Measurements from ENCODE around the gene BNIP5. TPM values are rescaled to one million over a fixed set of nuclear protein-coding genes. Genes with fewer than 3 reads are reported as not detected.
A peak's percentile ranks its signal among the peaks of the same experiment; 100 is the strongest.

BNIP5 gene
- total RNA-seq, 2 experiments from 2014 or later: not detected

- CTCF ChIA-PET: interaction anchor here (1.4 to 9.1 kb wide), 15 partner anchors 9 to 339 kb away, joined by 3 to 91 read pairs (median 6); partner anchors contain the start of genes BNIP5 and MAPK14
- DNase-seq (no peak), ATAC-seq (no peak)
- Mint-ChIP-seq H3K27me3 (peaks cover 8% of the 10 kb centered on the region), H3K4me1 (peaks cover 35% of the 10 kb centered on the region), H3K36me3 (peaks cover 3% of the 10 kb centered on the region), H3K9me3 (ENCODE audit: low read depth) (no peaks in the 10 kb centered on the region), H3K4me3 (no peak overlapping the region), H3K27ac (no peak overlapping the region)
Observed at GRCh38 chr6:36361071-36361470, 24.4 kb upstream of the BNIP5 start.

GRCh38 chr6:36360241-36361054, 23.8 kb upstream of the BNIP5 start:
- H3K4me1 Mint-ChIP-seq: peaks cover 37% of the 10 kb centered on the region
- no peaks in the 10 kb centered on the region for H3K9me3 Mint-ChIP-seq (ENCODE audit: low read depth)
- peak; percentile 82 for DNase-seq
- H3K27ac Mint-ChIP-seq: no peak overlapping the region
- CTCF ChIA-PET: interaction anchor here (0.7 to 9.1 kb wide), 17 partner anchors 8 to 338 kb away, joined by 3 to 91 read pairs (median 6); partner anchors contain the start of genes BNIP5 and MAPK14
- ATAC-seq: peak; percentile 87
- H3K27me3 Mint-ChIP-seq: peaks cover 12% of the 10 kb centered on the region
- H3K4me3 Mint-ChIP-seq: no peak overlapping the region
- peaks cover 3% of the 10 kb centered on the region for H3K36me3 Mint-ChIP-seq

DNA sequence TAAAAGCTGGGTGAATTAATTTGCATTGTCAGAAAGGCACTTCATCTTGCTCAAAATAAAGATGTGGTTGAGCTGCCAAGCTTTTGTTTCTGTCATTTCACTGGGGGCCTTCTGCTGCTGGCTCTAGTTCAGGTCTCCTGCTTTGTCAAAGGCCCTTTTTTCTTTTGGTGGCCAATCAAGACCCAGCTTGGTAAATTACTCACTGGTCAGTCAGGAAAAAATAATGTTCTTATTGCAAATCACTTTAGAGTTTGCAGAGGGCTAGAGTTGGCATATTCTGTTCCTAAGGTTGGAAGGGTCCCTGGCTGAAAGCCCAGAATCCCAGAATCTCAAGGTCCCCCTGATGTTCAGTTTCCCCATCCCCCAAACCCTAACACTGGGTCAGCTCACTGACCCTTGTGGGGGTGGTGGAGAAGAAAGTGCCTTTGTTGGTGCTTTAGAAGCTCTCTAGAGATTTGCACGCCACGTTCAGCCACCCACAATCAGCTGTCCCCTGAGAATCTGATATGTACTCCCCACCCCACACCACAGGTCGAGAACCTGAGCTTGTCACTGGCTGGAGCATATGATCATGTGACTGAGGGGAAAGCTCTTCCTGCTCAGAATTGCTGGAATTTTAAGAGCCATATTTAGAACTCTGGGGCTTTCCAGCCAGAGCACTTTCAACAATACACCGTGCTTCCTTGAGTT, 21.7 kb upstream of the BNIP5 start:
- Mint-ChIP-seq H3K9me3 (ENCODE audit: low read depth) (peaks cover 2% of the 10 kb centered on the region), H3K27me3 (peaks cover 17% of the 10 kb centered on the region), H3K4me1 (peaks cover 27% of the 10 kb centered on the region), H3K27ac (no peak overlapping the region), H3K4me3 (no peak overlapping the region), H3K36me3 (peaks cover 8% of the 10 kb centered on the region)
- ATAC-seq (no peak), DNase-seq (no peak)
- CTCF ChIA-PET: interaction anchor here (1.0 to 9.1 kb wide), 9 partner anchors 11 to 331 kb away, joined by 3 to 91 read pairs (median 4); partner anchors contain the start of genes BNIP5 and MAPK14

GRCh38 chr6:36357872-36358225, 21.2 kb upstream of the BNIP5 start:
- DNase-seq (no peak), ATAC-seq (peak; percentile 28)
- H3K9me3 Mint-ChIP-seq (ENCODE audit: low read depth): peaks cover 5% of the 10 kb centered on the region
- no peak overlapping the region for H3K27ac Mint-ChIP-seq
- peaks cover 6% of the 10 kb centered on the region for H3K36me3 Mint-ChIP-seq
- peaks cover 27% of the 10 kb centered on the region for H3K4me1 Mint-ChIP-seq
- CTCF ChIA-PET: interaction anchor here (1.1 to 9.1 kb wide), 6 partner anchors 11 to 330 kb away, joined by 3 to 91 read pairs (median 27); partner anchors contain the start of genes BNIP5 and MAPK14
- peaks cover 22% of the 10 kb centered on the region for H3K27me3 Mint-ChIP-seq
- no peak overlapping the region for H3K4me3 Mint-ChIP-seq

DNA sequence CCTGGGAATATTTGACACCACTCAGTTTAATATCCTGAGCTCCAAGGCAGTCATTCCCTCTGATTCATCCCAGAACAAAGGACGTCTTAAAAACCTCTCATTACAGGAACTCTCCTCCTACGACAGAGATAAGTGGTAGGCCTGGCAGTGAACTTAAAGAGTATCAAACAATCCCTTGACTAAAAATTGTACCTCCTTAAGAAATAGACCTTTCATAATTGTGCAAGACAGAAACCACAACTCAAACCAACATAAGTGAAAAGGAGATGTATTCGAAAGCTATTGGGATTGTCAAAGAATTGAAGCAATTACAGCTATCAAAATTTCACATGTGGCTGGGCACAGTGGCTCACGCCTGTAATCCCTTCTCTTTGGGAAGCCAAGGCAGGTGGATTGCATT, 19.1 kb upstream of the BNIP5 start:
- peaks cover 8% of the 10 kb centered on the region for H3K9me3 Mint-ChIP-seq (ENCODE audit: low read depth)
- H3K27ac Mint-ChIP-seq: no peak overlapping the region
- CTCF ChIA-PET: interaction anchor here (2.7 to 9.1 kb wide), 2 partner anchors 17 to 53 kb away, joined by 8 to 91 read pairs; partner anchors contain the start of gene BNIP5
- H3K36me3 Mint-ChIP-seq: peaks cover 7% of the 10 kb centered on the region
- H3K27me3 Mint-ChIP-seq: peaks cover 24% of the 10 kb centered on the region
- DNase-seq: no peak
- ATAC-seq: no peak
- peaks cover 27% of the 10 kb centered on the region for H3K4me1 Mint-ChIP-seq
- H3K4me3 Mint-ChIP-seq: no peak overlapping the region

- CTCF ChIA-PET: interaction anchor here (1.1 to 2.7 kb wide), 3 partner anchors 12 to 326 kb away, joined by 3 to 8 read pairs (median 6); partner anchors contain the start of gene MAPK14
- Mint-ChIP-seq H3K4me3 (no peak overlapping the region), H3K9me3 (ENCODE audit: low read depth) (peaks cover 8% of the 10 kb centered on the region), H3K27ac (no peak overlapping the region), H3K4me1 (peaks cover 18% of the 10 kb centered on the region), H3K27me3 (peaks cover 31% of the 10 kb centered on the region), H3K36me3 (peaks cover 7% of the 10 kb centered on the region)
- DNase-seq: no peak
- ATAC-seq: no peak
Observed at GRCh38 chr6:36353411-36353915, 16.8 kb upstream of the BNIP5 start.

GRCh38 chr6:36352477-36353157, 15.9 kb upstream of the BNIP5 start:
- H3K9me3 Mint-ChIP-seq (ENCODE audit: low read depth): peaks cover 8% of the 10 kb centered on the region
- H3K4me1 Mint-ChIP-seq: peaks cover 10% of the 10 kb centered on the region
- CTCF ChIA-PET: interaction anchor here (1.1 to 2.1 kb wide), 4 partner anchors 8 to 325 kb away, joined by 3 to 13 read pairs (median 8); partner anchors contain the start of gene MAPK14
- H3K4me3 Mint-ChIP-seq: no peak overlapping the region
- DNase-seq (no peak), ATAC-seq (no peak)
- peaks cover 7% of the 10 kb centered on the region for H3K36me3 Mint-ChIP-seq
- peaks cover 29% of the 10 kb centered on the region for H3K27me3 Mint-ChIP-seq
- H3K27ac Mint-ChIP-seq: no peak overlapping the region

- Mint-ChIP-seq H3K4me3 (no peak overlapping the region), H3K27me3 (peaks cover 23% of the 10 kb centered on the region), H3K4me1 (peaks cover 3% of the 10 kb centered on the region), H3K27ac (no peak overlapping the region), H3K9me3 (ENCODE audit: low read depth) (peaks cover 8% of the 10 kb centered on the region), H3K36me3 (peaks cover 7% of the 10 kb centered on the region)
- ATAC-seq (no peak), DNase-seq (no peak)
- CTCF ChIA-PET: interaction anchor here (0.6 to 2.1 kb wide), 6 partner anchors 7 to 255 kb away, joined by 3 to 13 read pairs (median 6); no protein-coding TSS in a partner anchor
Observed at GRCh38 chr6:36350681-36351571, 14.2 kb upstream of the BNIP5 start.

GRCh38 chr6:36350082-36350481, 13.4 kb upstream of the BNIP5 start:
- ATAC-seq: no peak
- no peak overlapping the region for H3K4me3 Mint-ChIP-seq
- no peak for DNase-seq
- CTCF ChIA-PET: interaction anchor here (0.6 to 1.8 kb wide), 2 partner anchors 11 to 255 kb away, joined by 3 to 6 read pairs; no protein-coding TSS in a partner anchor
- H3K9me3 Mint-ChIP-seq (ENCODE audit: low read depth): peaks cover 8% of the 10 kb centered on the region
- peaks cover 17% of the 10 kb centered on the region for H3K27me3 Mint-ChIP-seq
- no peak overlapping the region for H3K27ac Mint-ChIP-seq
- H3K4me1 Mint-ChIP-seq: no peaks in the 10 kb centered on the region
- peaks cover 7% of the 10 kb centered on the region for H3K36me3 Mint-ChIP-seq

DNA sequence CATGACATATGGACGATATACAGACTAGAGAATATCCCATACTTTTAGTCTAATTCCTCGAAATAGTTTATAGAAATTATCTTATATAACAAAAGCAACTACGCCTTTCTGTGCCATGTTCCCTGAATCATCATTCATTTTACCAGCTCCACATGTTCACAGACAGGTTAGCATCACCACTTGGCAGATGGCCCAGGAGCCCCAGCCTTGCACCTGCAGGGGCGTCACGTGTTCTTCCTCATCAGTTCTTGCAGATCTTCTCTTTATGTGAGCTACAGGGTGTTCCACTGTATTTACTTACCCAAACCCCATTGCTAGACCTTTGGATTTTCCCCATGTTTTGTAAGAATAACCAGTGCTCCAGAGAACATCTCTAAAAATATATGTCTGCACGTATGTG, 12.6 kb upstream of the BNIP5 start:
- DNase-seq: no peak
- no peak overlapping the region for H3K4me3 Mint-ChIP-seq

DNA sequence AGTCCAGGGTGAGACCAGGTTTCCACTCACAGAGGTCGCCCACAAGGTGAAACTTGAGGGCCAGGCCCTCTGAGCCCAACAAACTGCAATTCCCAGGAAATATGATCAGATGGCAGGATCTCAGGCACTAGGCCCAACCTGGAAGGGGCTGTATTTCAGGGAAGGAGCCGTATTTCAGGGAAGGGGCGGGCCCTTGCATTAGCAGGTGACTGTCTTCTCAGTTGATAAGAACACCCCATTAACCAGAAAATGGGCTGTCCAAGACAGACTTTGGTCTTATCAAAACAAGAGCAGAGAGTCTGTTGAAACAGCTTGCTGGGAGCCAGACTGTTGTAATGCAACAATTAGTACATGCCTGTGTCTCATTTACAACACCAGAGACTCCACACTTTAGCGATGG, 10.9 kb upstream of the BNIP5 start:
- Mint-ChIP-seq H3K27ac (no peak overlapping the region), H3K36me3 (no peaks in the 10 kb centered on the region), H3K27me3 (peaks cover 9% of the 10 kb centered on the region), H3K4me3 (no peak overlapping the region), H3K9me3 (ENCODE audit: low read depth) (peaks cover under 1% of the 10 kb centered on the region), H3K4me1 (no peaks in the 10 kb centered on the region)
- ATAC-seq (no peak), DNase-seq (no peak)
- CTCF ChIA-PET: interaction anchor here (1.2 to 3.5 kb wide), 2 partner anchors 8 to 12 kb away, joined by 3 to 22 read pairs; no protein-coding TSS in a partner anchor

More for the DNA sequence above, 12.6 kb upstream of the BNIP5 start:
- Mint-ChIP-seq H3K36me3 (peaks cover 5% of the 10 kb centered on the region), H3K4me1 (no peaks in the 10 kb centered on the region), H3K27me3 (peaks cover 17% of the 10 kb centered on the region), H3K27ac (no peak overlapping the region), H3K9me3 (ENCODE audit: low read depth) (peaks cover 8% of the 10 kb centered on the region)
- no peak for ATAC-seq
- CTCF ChIA-PET: interaction anchor here (0.6 to 0.7 kb wide), 2 partner anchors 19 to 145 kb away, joined by 3 read pairs; no protein-coding TSS in a partner anchor
